NK-92 (cell line): ENCODE results near the gene ATPAF1.
"Not testable (repeated sequence)": the region's sequence is repeated elsewhere in the genome, so short reads cannot be mapped to it uniquely, and the experiment has no call there.

Source experiments
- DNase-seq: peaks from one replicate; lab custom pipeline; 2025; ENCODE audit not compliant: unreplicated experiment; lab: John Stamatoyannopoulos, UW

The ATPAF1 gene

GRCh38 chr1:46667782-46668760 lies at the start of gene ATPAF1:
TSS of gene ATPAF1 (minus strand) at chr1:46668364. CDS start at chr1:46668322, 42 bp downstream.
- no peak for DNase-seq

- no peak for DNase-seq
Measured at GRCh38 chr1:46717654-46718053, 49.5 kb upstream of the ATPAF1 start.

GRCh38 chr1:46714976-46715375 lies 46.8 kb upstream of the ATPAF1 start:
- no peak for DNase-seq

DNA sequence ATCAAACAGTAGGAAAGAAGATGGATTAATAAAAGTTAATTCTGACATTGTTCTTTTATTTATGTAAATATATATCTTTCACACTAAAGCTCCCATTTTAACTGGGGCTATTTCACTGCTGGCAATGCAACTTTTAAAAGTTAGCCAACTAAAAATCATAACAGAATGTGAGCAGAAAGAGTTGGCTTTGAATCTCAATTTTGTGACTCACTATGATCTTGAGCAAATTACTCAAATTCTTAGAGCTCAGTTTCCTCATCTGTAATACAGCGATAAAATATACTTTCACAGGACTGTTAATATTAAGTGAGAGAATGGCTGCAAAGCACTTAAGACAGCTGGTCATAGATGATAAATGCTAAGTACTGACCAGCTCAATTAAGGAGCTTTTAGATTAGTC lies 40.0 kb upstream of the ATPAF1 start:
- DNase-seq, result no peak

- DNase-seq, result no peak
Measured at GRCh38 chr1:46705408-46705807, 37.2 kb upstream of the ATPAF1 start.

DNA sequence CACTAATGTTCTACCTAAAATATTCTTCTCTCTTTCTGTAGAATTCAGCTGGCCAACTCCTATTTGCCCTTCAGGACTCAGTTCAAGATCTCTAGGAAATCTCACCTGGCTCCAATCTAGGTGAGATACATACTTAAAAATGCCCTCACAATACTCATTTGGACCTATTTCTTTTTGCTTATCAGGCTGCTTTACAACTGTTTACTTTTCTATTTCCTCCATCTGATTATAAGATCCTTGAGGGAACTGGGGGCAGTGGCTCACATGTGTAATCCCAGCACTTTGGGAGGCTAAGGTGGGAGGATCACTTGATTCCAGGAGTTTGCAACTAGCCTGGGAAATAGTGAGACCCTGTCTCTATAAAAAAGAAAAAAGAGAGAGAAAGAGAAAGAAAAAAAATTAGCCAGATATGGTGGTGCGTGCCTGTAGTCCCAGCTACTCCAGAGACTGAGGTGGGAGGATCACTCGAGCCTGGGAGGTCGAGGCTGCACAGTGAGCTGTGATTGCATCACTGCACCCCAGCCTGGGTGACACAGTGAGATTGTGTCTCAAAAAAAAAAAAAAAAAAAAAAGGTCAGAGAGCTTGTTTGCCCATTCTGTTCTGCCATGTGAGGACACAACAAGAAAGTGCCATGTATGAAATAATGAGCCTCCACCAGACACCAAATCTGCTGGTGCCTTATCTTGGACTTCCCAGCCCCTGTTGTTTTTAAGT lies 35.9 kb upstream of the ATPAF1 start:
- DNase-seq, result no peak

- DNase-seq, result no peak
Measured at GRCh38 chr1:46699666-46700065, 31.5 kb upstream of the ATPAF1 start.

DNA sequence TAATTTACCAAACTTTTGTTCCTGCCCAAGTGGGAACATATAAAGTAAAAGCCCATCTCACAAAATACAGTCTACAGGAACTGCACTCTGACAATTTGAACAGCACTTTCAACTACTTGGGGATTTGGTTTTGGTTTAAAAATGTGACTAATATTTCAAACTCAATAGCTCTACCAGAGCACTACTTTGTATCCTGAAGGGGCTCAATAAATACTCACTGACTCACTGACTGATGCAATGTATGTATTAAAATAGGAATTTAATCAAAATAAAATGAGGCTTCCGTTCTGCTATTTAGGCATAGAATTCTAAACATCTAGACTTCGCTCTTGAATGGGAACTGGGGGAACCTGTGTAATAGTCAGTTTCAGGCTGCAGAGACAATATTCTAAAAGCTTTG lies 28.9 kb upstream of the ATPAF1 start:
- DNase-seq, result no peak

DNA sequence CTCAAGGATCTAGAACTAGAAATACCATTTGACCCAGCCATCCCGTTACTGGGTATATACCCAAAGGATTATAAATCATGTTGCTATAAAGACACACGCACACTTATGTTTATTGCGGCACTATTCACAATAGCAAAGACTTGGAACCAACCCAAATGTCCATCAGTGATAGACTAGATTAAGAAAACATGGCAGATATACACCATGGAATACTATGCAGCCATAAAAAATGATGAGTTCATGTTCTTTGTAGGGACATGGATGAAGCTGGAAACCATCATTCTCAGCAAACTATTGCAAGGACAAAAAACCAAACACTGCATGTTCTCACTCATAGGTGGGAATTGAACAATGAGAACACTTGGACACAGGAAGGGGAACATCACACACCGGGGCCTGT lies 26.5 kb upstream of the ATPAF1 start:
- DNase-seq, result not testable (repeated sequence)

- DNase-seq, result no peak
Measured at GRCh38 chr1:46692811-46693770, 24.9 kb upstream of the ATPAF1 start.

- DNase-seq, result no peak
Measured at GRCh38 chr1:46691997-46692790, 24.0 kb upstream of the ATPAF1 start.

GRCh38 chr1:46690931-46691421 lies 22.8 kb upstream of the ATPAF1 start:
- no peak for DNase-seq

DNA sequence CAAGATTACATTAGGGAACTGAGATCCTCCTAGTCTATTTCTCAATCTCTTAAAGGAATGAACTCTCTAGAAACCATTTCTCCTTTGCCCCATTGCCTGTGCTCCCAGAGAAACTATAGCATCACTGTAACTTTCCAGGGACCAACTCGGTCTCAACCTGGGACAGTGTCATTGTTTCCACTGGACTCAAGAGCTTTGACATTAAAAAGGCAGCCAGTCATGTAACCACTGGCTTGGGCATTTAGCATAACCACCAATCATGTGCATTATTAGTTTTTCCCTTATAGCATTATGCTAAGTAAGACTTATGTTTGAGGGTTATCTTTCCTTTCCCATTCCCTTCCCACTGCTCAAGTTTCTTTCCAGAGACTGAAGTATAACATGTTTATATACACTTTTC lies 21.7 kb upstream of the ATPAF1 start:
- DNase-seq, result no peak

DNA sequence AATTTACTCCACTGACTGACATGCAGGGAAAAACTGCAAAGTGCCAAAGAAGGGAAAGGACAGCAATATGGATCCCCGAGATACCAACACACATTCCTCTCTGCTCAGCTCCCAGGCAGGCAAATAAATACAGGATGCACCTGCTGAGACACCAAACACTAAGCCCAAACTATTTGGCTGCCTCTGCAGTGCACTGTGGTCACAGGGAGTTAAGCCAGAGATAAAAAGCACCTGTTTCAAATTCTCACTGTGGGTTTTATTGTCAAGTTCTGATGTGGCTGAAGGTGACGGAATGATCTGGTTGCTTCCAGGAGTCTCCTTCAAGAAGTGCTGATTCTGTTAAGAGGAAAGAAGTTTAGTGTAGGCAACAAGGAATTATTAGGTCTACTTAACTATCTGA lies 21.2 kb upstream of the ATPAF1 start:
- no peak for DNase-seq

- no peak for DNase-seq
Measured at GRCh38 chr1:46687921-46688509, 19.9 kb upstream of the ATPAF1 start.

- no peak for DNase-seq
Measured at GRCh38 chr1:46687093-46687659, 19.0 kb upstream of the ATPAF1 start.

GRCh38 chr1:46686255-46686654 lies 18.1 kb upstream of the ATPAF1 start:
- no peak for DNase-seq

GRCh38 chr1:46684670-46685069 lies 16.5 kb upstream of the ATPAF1 start:
- DNase-seq, result no peak

DNA sequence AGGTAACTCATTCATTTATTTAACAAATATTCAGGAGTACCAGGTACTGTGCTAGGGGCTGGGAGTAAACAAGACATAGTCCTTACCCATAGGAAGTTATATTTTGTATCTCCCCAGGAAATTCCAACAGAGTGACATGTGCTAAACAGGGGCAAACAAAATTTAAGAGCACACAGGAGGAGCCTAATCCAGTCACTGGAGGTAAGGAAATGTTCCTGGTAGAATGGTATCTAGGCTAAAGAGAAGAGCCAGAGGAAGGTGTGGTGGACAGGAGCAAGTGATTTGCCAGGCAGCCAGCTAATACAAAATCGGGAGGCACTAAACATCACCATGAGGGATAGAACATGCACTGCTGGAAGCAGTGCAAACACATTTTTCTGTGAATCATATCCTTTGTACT lies 13.9 kb upstream of the ATPAF1 start:
- no peak for DNase-seq
